GM18505 (cell line): Measurements from ENCODE around the gene PTPN1.
"Not testable (repeated sequence)": the region's sequence is repeated elsewhere in the genome, so short reads cannot be mapped to it uniquely, and the experiment has no call there.

ENCODE experiments used
- ATAC-seq: cut with Tn5 transposase; IDR thresholded peaks from one replicate; pipeline ENCODE4 v1.9.1; 2021; ENCODE audit not compliant: unreplicated experiment
- POLR2A ChIP-seq: IDR thresholded peaks from 4 replicates; pipeline ENCODE4 v1.6.1; 2011; ENCODE audit warnings: borderline replicate concordance; ENCODE audit not compliant: insufficient read depth, insufficient read length; ENCODE audit errors: extremely low read depth

The PTPN1 gene

DNA sequence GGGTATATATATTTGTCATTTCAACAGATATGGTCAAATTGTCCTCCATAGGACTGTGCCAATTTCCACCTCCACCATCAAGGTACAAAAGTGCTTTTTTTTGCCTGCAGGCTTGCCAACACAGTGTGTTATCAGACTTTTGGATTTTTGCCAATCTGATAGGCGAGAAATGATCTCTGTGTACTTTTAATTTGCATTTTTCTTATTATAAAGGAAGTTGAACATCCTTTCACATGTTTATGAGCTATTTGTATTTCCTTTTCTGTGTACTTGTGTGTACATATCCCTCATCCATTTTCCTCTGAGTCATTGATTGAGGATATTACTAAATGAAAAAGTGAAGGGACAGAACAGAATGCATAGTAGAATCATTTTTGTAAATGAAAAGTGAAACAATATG is 39.0 kb upstream of the PTPN1 start:
- ATAC-seq, result no peak
- TF ChIP-seq POLR2A, result no peak

- no peak for ATAC-seq
- no peak for TF ChIP-seq POLR2A
Measured at GRCh38 chr20:50472693-50473664, 37.2 kb upstream of the PTPN1 start.

- ATAC-seq, result not testable (repeated sequence)
Measured at GRCh38 chr20:50474356-50474755, 35.8 kb upstream of the PTPN1 start.

GRCh38 chr20:50475681-50476292 is 34.4 kb upstream of the PTPN1 start:
- no peak for ATAC-seq
- TF ChIP-seq POLR2A, result no peak

DNA sequence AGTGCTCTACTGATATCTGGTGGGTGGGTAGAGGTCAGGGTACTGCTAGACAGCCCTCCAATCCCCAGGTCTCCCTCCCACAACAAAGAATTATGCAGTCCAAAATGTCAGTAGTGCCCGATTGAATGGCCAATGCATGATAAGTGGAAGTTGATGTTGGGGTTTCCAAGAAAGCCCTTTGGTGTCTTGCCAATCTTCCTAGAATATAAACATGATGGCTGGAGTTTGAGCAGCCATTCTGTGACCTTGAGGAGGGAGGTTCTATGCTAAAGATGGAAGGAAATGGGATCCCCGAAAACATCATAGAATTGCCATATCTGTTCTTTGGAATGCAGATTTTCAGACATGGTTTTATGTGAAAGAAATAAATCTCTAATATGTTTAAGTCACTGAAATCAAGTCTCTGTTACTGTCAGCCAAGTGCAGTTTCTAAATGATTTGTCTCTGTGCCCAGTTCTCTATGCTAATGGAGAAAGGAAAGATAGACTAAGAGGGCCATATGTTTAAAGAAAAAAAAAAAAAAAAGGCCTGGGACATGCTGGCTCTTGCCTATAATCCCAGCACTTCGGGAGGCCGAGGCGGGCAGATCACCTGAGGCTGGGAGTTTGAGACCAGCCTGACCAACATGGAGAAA is 32.8 kb upstream of the PTPN1 start:
- ATAC-seq, result no peak
- TF ChIP-seq POLR2A, result no peak

DNA sequence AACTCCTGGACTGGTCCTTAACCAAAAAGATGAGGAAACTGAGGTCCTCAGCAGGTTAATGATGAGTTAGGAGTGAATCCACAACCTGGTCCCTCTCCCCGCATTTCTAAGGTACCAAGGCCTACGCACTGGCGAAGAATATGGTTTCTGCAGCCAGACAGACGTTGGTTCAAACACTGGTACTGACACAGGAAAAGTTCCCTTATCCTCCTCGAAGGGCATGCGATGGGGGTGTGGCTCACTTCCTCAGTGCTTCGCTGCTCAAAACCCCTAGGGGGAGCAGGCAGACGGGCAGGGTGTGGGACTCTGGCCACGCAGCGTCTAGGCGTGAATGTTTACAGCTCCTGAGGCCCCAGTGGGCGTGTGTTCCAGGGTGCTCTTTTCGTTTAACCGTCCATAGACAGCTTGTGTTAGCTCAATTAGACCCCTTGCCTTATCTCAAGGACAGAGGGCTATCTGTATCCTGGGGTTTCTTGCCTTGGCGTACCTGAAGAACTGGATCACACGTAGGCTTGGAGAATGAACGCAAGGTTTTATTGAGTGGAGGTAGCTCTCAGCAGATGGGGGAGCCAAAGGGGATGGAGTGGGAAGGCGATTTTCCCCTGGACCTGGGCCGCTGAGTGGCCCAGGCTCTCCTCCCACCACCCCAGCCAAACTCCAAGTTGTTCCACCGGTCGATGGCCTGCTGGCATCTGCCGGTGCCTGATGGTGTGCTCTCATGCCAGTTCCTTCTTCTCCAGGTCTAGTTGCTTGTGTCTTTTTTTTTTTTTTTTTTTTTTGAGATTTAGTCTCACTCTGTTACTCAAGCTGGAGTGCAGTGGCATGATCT is 31.8 kb upstream of the PTPN1 start:
- no peak for ATAC-seq
- TF ChIP-seq POLR2A, result no peak

DNA sequence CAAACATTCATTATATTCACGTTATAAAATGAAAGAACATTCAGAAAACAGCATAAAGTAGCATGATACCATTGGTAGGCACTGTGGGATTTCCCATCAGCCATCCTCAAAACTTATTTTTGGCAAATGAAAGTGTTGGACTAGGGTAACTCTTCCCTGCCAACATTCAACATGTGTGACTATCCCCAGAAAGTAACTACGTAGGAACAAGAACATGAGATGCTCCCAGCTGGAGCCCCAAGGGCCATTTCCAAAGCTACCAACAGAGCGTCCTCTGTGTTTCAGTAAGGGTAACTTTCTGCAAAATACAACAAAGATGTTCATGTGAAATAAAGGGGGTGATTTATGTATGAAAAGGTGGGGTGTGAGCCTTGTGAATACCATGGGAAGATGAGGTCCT is 28.4 kb upstream of the PTPN1 start:
- no peak for ATAC-seq
- no peak for TF ChIP-seq POLR2A

DNA sequence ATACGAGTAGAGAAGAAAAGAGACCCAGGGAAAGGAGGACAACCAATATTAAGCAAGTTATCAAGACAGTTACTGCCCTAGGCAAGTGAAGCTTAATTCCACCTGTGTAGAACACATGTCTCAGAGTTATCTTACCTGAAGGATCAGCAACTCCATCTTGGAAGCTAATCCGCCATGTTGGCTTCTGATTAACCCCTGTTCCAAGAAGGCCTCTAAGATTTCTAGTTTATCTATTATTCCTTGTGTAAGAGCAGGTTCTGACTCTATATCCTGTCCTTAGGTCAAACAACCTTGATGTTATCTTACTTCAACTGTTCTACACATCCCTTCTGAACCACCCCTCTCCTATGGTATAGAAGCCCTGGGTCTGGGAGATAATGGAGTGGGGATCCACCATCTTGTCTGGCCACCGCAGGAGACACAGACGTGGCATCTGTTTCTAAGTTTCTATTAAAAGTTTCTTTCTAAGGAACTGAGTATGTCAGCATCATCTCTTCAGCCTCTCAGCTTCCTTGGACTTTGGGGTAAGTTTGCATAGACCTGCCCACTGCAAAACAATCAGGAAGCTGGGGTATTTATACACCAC is 27.7 kb upstream of the PTPN1 start:
- ATAC-seq, result no peak
- no peak for TF ChIP-seq POLR2A

GRCh38 chr20:50484271-50484976 is 25.8 kb upstream of the PTPN1 start:
- TF ChIP-seq POLR2A, result no peak
- ATAC-seq, result no peak

DNA sequence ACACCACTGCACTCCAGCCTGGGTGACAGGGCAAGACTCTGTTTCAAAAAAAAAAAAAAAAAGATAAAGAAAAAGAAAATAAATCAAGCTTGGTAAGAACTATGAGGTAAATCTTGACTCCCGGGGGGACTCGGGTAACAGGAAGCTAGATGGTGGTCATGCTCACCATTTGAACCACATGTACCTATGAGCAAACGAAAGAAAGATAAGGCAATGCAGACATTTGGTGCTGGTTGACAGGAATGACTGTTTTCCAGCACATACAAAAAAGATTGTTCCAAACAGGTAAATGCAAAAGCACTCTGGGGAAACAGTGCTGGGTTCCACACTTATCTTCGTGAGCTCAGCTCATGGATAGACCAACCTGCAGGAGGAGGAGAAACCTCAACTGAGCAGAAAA is 22.8 kb upstream of the PTPN1 start:
- ATAC-seq, result no peak
- TF ChIP-seq POLR2A, result no peak

DNA sequence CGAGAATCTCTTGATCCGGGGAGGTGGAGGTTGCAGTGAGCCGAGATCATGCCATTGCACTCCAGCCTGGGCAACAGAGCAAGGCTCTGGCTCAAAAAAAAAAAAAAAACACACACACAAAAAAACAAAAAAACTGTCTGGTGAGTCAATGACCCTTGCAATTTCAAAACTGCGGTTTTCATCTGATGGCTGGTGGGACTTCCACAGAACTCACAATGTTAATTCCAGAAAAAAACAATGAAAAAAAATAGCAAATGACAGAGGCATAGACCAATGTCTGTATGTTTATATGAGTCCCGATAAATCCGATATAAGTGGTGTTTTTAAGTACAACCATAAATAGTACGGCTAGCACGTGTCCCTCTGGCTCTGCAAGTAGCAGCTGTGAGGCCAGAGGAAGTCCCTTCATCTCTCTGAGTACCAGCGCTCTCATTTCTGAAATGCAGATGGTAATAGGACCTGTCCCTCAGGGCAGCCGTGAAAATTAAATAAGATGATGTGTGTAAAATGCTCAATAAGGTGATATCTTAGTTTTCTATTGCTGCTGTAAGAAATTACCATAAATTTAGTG is 21.9 kb upstream of the PTPN1 start:
- no peak for TF ChIP-seq POLR2A
- no peak for ATAC-seq

GRCh38 chr20:50491168-50491567 is 19.0 kb upstream of the PTPN1 start:
- no peak for ATAC-seq
- no peak for TF ChIP-seq POLR2A
